Ishikawa (cell line): ENCODE results near the gene FAM120A.

Source experiments
- CEBPB ChIP-seq: IDR thresholded peaks from 2 replicates; pipeline ENCODE4 v1.6.1; 2012
- CREB1 ChIP-seq: IDR thresholded peaks from 2 replicates; pipeline ENCODE4 v1.6.1; 2012; ENCODE audit warnings: low read depth
- EGR1 ChIP-seq: IDR thresholded peaks from 2 replicates; pipeline ENCODE4 v1.6.1; 2012
- EP300 ChIP-seq: IDR thresholded peaks from 2 replicates; pipeline ENCODE4 v1.6.1; 2012; ENCODE audit warnings: borderline replicate concordance
- FOXM1 ChIP-seq: IDR thresholded peaks from 2 replicates; pipeline ENCODE4 v1.6.1; 2012; ENCODE audit warnings: low read depth, borderline replicate concordance
- NFIC ChIP-seq: IDR thresholded peaks from 2 replicates; pipeline ENCODE4 v1.6.1; 2012
- RAD21 ChIP-seq: IDR thresholded peaks from 2 replicates; pipeline ENCODE4 v1.6.1; 2012; ENCODE audit warnings: low read depth
- TAF1 ChIP-seq: IDR thresholded peaks from 2 replicates; pipeline ENCODE4 v1.6.1; 2012; ENCODE audit warnings: low read depth, mild to moderate bottlenecking
- TCF12 ChIP-seq: IDR thresholded peaks from 2 replicates; pipeline ENCODE4 v1.6.1; 2012; ENCODE audit warnings: low read depth
- TEAD4 ChIP-seq: IDR thresholded peaks from 2 replicates; pipeline ENCODE4 v1.6.1; 2012
- YY1 ChIP-seq: IDR thresholded peaks from 2 replicates; pipeline ENCODE4 v1.6.1; 2012; ENCODE audit warnings: low read depth
- ZBTB7A ChIP-seq: IDR thresholded peaks from 2 replicates; pipeline ENCODE4 v1.6.1; 2012; ENCODE audit warnings: low read depth
- TF ChIP-seq, protein P1 (sequence below): IDR thresholded peaks from 2 replicates; pipeline ENCODE4 v1.6.1; 2012
- TF ChIP-seq, protein P2 (sequence below): IDR thresholded peaks from 2 replicates; pipeline ENCODE4 v1.6.1; 2012
- TF ChIP-seq, protein P3 (sequence below): IDR thresholded peaks from 2 replicates; pipeline ENCODE4 v1.6.1; 2012; ENCODE audit warnings: low read depth, mild to moderate bottlenecking

Gene FAM120A

GRCh38 chr9:93552923-93553322 lies 101.4 kb downstream of the FAM120A start:
- TF ChIP-seq, protein P1, sequence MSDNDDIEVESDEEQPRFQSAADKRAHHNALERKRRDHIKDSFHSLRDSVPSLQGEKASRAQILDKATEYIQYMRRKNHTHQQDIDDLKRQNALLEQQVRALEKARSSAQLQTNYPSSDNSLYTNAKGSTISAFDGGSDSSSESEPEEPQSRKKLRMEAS = no peak
- TF ChIP-seq CREB1 (no peak), CEBPB (no peak), TEAD4 (no peak), FOXM1 (no peak), NFIC (no peak), YY1 (no peak), TCF12 (no peak), RAD21 (no peak), EP300 (no peak), ZBTB7A (no peak), EGR1 (no peak), TAF1 (no peak)
- TF ChIP-seq, protein P2, sequence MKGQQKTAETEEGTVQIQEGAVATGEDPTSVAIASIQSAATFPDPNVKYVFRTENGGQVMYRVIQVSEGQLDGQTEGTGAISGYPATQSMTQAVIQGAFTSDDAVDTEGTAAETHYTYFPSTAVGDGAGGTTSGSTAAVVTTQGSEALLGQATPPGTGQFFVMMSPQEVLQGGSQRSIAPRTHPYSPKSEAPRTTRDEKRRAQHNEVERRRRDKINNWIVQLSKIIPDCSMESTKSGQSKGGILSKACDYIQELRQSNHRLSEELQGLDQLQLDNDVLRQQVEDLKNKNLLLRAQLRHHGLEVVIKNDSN = no peak
- TF ChIP-seq, protein P3, sequence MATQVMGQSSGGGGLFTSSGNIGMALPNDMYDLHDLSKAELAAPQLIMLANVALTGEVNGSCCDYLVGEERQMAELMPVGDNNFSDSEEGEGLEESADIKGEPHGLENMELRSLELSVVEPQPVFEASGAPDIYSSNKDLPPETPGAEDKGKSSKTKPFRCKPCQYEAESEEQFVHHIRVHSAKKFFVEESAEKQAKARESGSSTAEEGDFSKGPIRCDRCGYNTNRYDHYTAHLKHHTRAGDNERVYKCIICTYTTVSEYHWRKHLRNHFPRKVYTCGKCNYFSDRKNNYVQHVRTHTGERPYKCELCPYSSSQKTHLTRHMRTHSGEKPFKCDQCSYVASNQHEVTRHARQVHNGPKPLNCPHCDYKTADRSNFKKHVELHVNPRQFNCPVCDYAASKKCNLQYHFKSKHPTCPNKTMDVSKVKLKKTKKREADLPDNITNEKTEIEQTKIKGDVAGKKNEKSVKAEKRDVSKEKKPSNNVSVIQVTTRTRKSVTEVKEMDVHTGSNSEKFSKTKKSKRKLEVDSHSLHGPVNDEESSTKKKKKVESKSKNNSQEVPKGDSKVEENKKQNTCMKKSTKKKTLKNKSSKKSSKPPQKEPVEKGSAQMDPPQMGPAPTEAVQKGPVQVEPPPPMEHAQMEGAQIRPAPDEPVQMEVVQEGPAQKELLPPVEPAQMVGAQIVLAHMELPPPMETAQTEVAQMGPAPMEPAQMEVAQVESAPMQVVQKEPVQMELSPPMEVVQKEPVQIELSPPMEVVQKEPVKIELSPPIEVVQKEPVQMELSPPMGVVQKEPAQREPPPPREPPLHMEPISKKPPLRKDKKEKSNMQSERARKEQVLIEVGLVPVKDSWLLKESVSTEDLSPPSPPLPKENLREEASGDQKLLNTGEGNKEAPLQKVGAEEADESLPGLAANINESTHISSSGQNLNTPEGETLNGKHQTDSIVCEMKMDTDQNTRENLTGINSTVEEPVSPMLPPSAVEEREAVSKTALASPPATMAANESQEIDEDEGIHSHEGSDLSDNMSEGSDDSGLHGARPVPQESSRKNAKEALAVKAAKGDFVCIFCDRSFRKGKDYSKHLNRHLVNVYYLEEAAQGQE = no peak

DNA sequence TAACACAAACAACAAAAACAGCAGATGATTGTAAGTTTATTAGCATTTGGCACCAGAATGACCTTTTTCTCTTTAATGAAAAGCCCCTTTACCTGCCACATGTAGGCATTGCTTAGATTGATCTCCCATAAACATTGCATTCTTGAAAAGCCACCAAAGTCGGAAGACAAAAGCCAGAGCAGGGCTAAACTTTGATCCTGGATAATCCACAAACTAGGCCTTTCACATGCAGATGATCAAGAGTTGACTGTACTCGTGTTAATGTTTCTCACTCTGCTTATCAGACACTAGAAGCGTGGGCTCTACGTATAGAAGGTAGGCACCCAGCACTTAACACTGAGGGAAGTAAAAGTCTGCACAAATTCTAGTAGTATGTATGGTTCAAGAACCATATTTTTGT lies 103.9 kb downstream of the FAM120A start:
- no peak for TF ChIP-seq RAD21
- TF ChIP-seq, protein P1 = no peak

GRCh38 chr9:93557366-93558137 lies 106.1 kb downstream of the FAM120A start:
- TF ChIP-seq FOXM1 = no peak
- TF ChIP-seq, protein P2 = no peak
- TF ChIP-seq, protein P1 = no peak
- no peak for TF ChIP-seq CREB1
- TF ChIP-seq YY1 = no peak
- TF ChIP-seq, protein P3 = no peak
- no peak for TF ChIP-seq ZBTB7A
- no peak for TF ChIP-seq TCF12

DNA sequence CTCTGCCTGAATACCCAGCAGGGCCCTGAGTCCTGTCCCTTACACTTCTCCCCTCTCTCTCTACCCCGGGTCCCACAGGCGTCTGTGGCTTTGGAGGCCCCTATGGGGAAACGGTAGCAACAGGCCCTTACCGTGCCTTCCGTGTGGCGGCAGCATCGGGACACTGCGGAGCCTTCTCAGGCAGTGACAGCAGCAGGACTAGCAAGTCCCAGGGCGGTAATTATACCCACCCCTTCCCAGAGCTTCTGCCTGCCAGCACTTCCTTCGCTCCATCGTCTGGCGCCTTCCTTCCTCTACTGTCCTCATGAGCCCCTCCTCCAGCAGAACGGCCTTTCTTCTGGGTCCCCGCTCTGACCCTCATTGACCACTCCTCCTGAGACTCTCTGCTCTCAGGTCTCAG lies 107.0 kb downstream of the FAM120A start:
- no peak for TF ChIP-seq YY1

DNA sequence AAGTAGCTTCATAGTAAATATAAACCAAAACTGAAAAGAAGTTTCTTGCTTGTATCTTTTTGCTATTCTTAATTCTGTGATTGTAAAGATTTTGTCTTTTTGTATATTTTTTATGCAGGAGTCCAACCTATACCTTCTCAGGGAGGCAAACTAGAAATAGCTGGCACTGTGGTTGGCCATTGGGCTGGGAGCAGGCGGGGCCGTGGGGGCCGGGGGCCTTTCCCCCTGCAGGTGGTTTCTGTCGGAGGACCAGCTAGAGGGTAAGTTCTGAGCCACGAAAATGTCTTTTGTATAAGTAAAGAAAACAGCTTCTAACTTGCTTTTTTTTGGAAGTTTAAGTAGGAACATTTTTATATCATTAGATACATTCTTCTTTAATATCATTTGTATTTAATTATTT lies 109.5 kb downstream of the FAM120A start:
- TF ChIP-seq FOXM1 = no peak
- TF ChIP-seq TCF12 = no peak
- TF ChIP-seq, protein P3 = no peak
- TF ChIP-seq RAD21 = no peak
- TF ChIP-seq, protein P1 = no peak
- TF ChIP-seq TAF1 = no peak
- TF ChIP-seq YY1 = no peak
- no peak for TF ChIP-seq TEAD4
- TF ChIP-seq ZBTB7A = no peak
- no peak for TF ChIP-seq CREB1
